Measurements from ENCODE around the gene PCSK4. TPM values are rescaled to one million over a fixed set of nuclear protein-coding genes. Genes with fewer than 3 reads are reported as not detected.
A peak's percentile ranks its signal among the peaks of the same experiment; 100 is the strongest.
"Not testable (repeated sequence)": the region's sequence is repeated elsewhere in the genome, so short reads cannot be mapped to it uniquely, and the experiment has no call there.

The PCSK4 gene
- total and polyA plus RNA-seq, 10 of the 15 experiments (the other 5 are each of a cell fraction or from before 2014, with no cell fraction given): 0.27 to 0.99 (median 0.40) TPM; not detected in 3

GRCh38 chr19:1439525-1440417 is 50.4 kb downstream of the PCSK4 start:
- H3K4me1 ChIP-seq (ENCODE audit: control insufficient read depth, insufficient read depth, low read length); in situ Hi-C loops (cut with MboI); ATAC-seq; SMC1A ChIA-PET (ENCODE audit: uncharacterized antibody, unreplicated experiment); H4K20me1 ChIP-seq (ENCODE audit: control insufficient read depth, insufficient read depth); H3K9me3 ChIP-seq (replicated peaks; ENCODE audit: control insufficient read depth, insufficient read depth, low read length); RAD21 ChIA-PET (ENCODE audit: unreplicated experiment); POLR2A ChIA-PET; CTCF ChIA-PET; BruUV-seq (replicated peaks); FAIRE-seq; H3K27me3 ChIP-seq (replicated peaks in 1 of 2; ENCODE audit: control insufficient read depth in 2 of 2, insufficient read depth in 2 of 2, low read length in 1 of 2); H2AFZ ChIP-seq (ENCODE audit: control insufficient read depth, low read depth, low read length); DNase-seq (ENCODE audit: low read depth, low spot score); intact Hi-C loops (cut with micrococcal nuclease; ENCODE audit: unreplicated experiment): not testable (repeated sequence)
- H3K36me3 ChIP-seq (ENCODE audit: control insufficient read depth in 2 of 2, insufficient read depth in 2 of 2, low read length in 1 of 2): peaks cover 15 to 23% of the 10 kb centered on the region in 2 experiments
- 53% methylated on average over 54 of the region's 57 CpGs for WGBS (ENCODE audit: insufficient coverage, insufficient replicate concordance, low lambda C conversion rate, missing lambda C conversion rate)
- H3K79me2 ChIP-seq (ENCODE audit: control insufficient read depth, insufficient read depth, low read length): peaks cover 30% of the 10 kb centered on the region
- H3K27ac ChIP-seq (ENCODE audit: control insufficient read depth, insufficient read depth): peak overlapping the region; percentile 93
- H3K9ac ChIP-seq (ENCODE audit: control insufficient read depth, insufficient read depth, low read length): peak overlapping the region; percentile 86
- peak overlapping the region; percentile 95 for H3K4me2 ChIP-seq (ENCODE audit: control insufficient read depth, insufficient read depth)
- H3K4me3 ChIP-seq: peak overlapping the region; percentile 98

DNA sequence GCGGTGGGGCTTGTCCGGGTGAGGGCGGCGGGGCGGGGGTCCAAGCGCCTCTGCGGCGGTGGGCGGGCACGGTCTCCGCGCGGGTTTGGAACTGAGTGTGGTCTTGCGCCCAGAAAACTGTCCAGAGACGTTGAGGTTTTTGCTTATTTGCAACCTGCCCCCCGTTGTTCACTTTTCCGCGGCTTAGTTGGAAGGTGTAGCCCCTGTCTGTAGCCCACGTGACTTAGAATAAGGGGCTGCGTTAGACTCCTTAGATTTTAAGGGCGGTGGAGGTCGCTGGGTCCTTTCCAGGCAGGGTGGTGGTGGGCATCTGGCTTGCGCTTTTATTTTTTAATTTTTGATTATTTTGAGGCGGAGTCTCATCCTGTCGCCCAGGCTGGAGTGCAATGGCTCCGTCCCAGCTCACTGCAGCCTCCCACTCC is 51.2 kb downstream of the PCSK4 start:
- no peak for FAIRE-seq
- H3K4me3 ChIP-seq: peak overlapping the region; percentile 98
- intact Hi-C loops (cut with micrococcal nuclease; ENCODE audit: unreplicated experiment): no loop called here
- TF ChIP-seq SMAD5 (IDR thresholded peaks at IDR 0.05; ENCODE audit: low read depth) (0 out of 2 replicates have a peak, but pooled peaks have one; percentile 15), IRF4 (IDR thresholded peaks at IDR 0.05; ENCODE audit: low read depth, low read length) (no peak), ZBED1 (IDR thresholded peaks at IDR 0.05; ENCODE audit: borderline replicate concordance) (no peak), ZNF622 (IDR thresholded peaks at IDR 0.05) (no peak), TCF7 (IDR thresholded peaks at IDR 0.05; ENCODE audit: borderline replicate concordance) (no peak), RAD51 (IDR thresholded peaks at IDR 0.05) (peak; percentile 74; the same call in 1 of the 2 replicates), HDAC2 (IDR thresholded peaks at IDR 0.05) (no peak), MYC (IDR thresholded peaks at IDR 0.05; ENCODE audit: insufficient read depth, insufficient read length, insufficient replicate concordance, low read length, severe bottlenecking) (no peak), BCLAF1 (IDR thresholded peaks at IDR 0.05) (no peak), RUNX3 (IDR thresholded peaks at IDR 0.05; ENCODE audit: low read length) (no peak), YBX1 (IDR thresholded peaks at IDR 0.05) (no peak), NFYB (IDR thresholded peaks at IDR 0.05; ENCODE audit: insufficient read depth, low read depth, low read length) (no peak), POU2F2 (IDR thresholded peaks at IDR 0.05; ENCODE audit: borderline replicate concordance, low read depth, low read length) (no peak), EGR1 (IDR thresholded peaks at IDR 0.05; ENCODE audit: borderline replicate concordance in 1 of 2, low read depth in 2 of 2, low read length in 2 of 2) (no peak), POLR2A (IDR thresholded peaks at IDR 0.05; ENCODE audit: low read depth, low read length) (no peak), RELA (IDR thresholded peaks at IDR 0.05; ENCODE audit: borderline replicate concordance, partially characterized antibody) (no peak)

More for the DNA sequence above, 51.2 kb downstream of the PCSK4 start:
- H3K4me1 ChIP-seq (ENCODE audit: control insufficient read depth, insufficient read depth, low read length): peaks cover 8% of the 10 kb centered on the region
- H3K9me3 ChIP-seq (replicated peaks; ENCODE audit: control insufficient read depth, insufficient read depth, low read length): no peaks in the 10 kb centered on the region
- peaks cover 15 to 26% of the 10 kb centered on the region in 2 experiments for H3K36me3 ChIP-seq (ENCODE audit: control insufficient read depth in 2 of 2, insufficient read depth in 2 of 2, low read length in 1 of 2)
- WGBS (ENCODE audit: insufficient coverage, insufficient replicate concordance, low lambda C conversion rate, missing lambda C conversion rate): under 1% methylated on average over 26 of the region's 26 CpGs
- SMC1A ChIA-PET (ENCODE audit: uncharacterized antibody, unreplicated experiment): no interaction called here
- peaks cover 30% of the 10 kb centered on the region for H3K79me2 ChIP-seq (ENCODE audit: control insufficient read depth, insufficient read depth, low read length)
- in situ Hi-C loops (cut with MboI): no loop called here
- H4K20me1 ChIP-seq (ENCODE audit: control insufficient read depth, insufficient read depth): no peaks in the 10 kb centered on the region; the same call in 1 of the 2 replicates
- BruUV-seq (replicated peaks): no TSS peak
- H3K27ac ChIP-seq (ENCODE audit: control insufficient read depth, insufficient read depth): peak overlapping the region; percentile 93
- DNase-seq (ENCODE audit: low read depth, low spot score) (no peak), ATAC-seq (peak; percentile 32)
- POLR2A ChIA-PET: no interaction called here
- peak overlapping the region; percentile 86 for H3K9ac ChIP-seq (ENCODE audit: control insufficient read depth, insufficient read depth, low read length)
- H2AFZ ChIP-seq (ENCODE audit: control insufficient read depth, low read depth, low read length): no peak overlapping the region
- H3K4me2 ChIP-seq (ENCODE audit: control insufficient read depth, insufficient read depth): peak overlapping the region; percentile 95; the same call in 1 of the 2 replicates
- RAD21 ChIA-PET (ENCODE audit: unreplicated experiment): no interaction called here
- CTCF ChIA-PET: no interaction called here
- H3K27me3 ChIP-seq (replicated peaks in 1 of 2; ENCODE audit: control insufficient read depth in 2 of 2, insufficient read depth in 2 of 2, low read length in 1 of 2): no peaks in the 10 kb centered on the region; a peak in 1 of 4 replicates

Measured in GM12878 (cell line).